Measurements from ENCODE around the gene IZUMO1. TPM values are rescaled to one million over a fixed set of nuclear protein-coding genes. Genes with fewer than 3 reads are reported as not detected.
A peak's percentile ranks its signal among the peaks of the same experiment; 100 is the strongest.

The IZUMO1 gene
- total RNA-seq (2021) (not detected in 2 replicates), Bru-seq, nascent RNA (percentile 11 among the genes with signal in this experiment), BruChase-seq, experiment 1, labeled RNA remaining after a 2-hour chase (percentile 15 among the genes with signal in this experiment), BruChase-seq, experiment 2, labeled RNA remaining after a 6-hour chase (percentile 18 among the genes with signal in this experiment)
- long read RNA-seq, partial matches to known transcripts, result 0 of 1 reads
- long read RNA-seq, other reads (novel, unspliced or antisense), result 1 of 1 reads

- ChIA-PET CTCF (interaction anchor here (0.6 kb wide), 1 partner anchor 577 kb away, joined by 9 read pairs; no protein-coding TSS in a partner anchor), POLR2A (ENCODE audit: low non-redundant PET) (interaction anchor here (0.6 kb wide), 2 partner anchors 52 to 97 kb away, joined by 8 to 20 read pairs; no protein-coding TSS in a partner anchor)
- peak within 1 kb of the TSS; percentile 60 for H3K4me3 ChIP-seq (ENCODE audit: low read depth, low read length, poor library complexity, severe bottlenecking)
- H3K9me3 ChIP-seq (ENCODE audit: low read depth, low read length, poor library complexity, severe bottlenecking), result no peaks in the 10 kb centered on the region
- DNase-seq (ENCODE audit: low spot score), result peak; percentile 95
- no peaks in the 10 kb centered on the region for H3K27me3 ChIP-seq (replicated peaks; ENCODE audit: insufficient read depth, low read depth, low read length, poor library complexity)
- peaks cover 5% of the 10 kb centered on the region for H3K4me1 ChIP-seq (ENCODE audit: insufficient read depth, low read length, poor library complexity, severe bottlenecking)
- no TSS peak for BruUV-seq (replicated peaks)
- intact Hi-C loops (cut with micrococcal nuclease; ENCODE audit: unreplicated experiment), result no loop called here
- peak within 1 kb of the TSS; percentile 82 for H3K27ac ChIP-seq (ENCODE audit: low read depth, low read length, poor library complexity, severe bottlenecking)
- no peak for TF ChIP-seq EZH2 (IDR thresholded peaks at IDR 0.05; ENCODE audit: borderline replicate concordance, low read depth, low read length, poor library complexity, severe bottlenecking)
- TF ChIP-seq CTCF (conservative IDR thresholded peaks at IDR 0.05; ENCODE audit: low read depth, low read length), result no peak
- H3K36me3 ChIP-seq (ENCODE audit: insufficient read depth, low read length, poor library complexity, severe bottlenecking), result no peaks in the 10 kb centered on the region
Measured at GRCh38 chr19:48746738-48747575, at the start of gene IZUMO1. Gene IZUMO1, minus strand, starts transcription at chr19:48746909. Its CDS starts 1,050 bp downstream, at chr19:48745859.

GRCh38 chr19:48795685-48796070 lies 49.0 kb upstream of the IZUMO1 start:
- Histone ChIP-seq H3K4me3 (ENCODE audit: low read depth, low read length, poor library complexity, severe bottlenecking) (peak overlapping the region; percentile 55), H3K27me3 (replicated peaks; ENCODE audit: insufficient read depth, low read depth, low read length, poor library complexity) (no peaks in the 10 kb centered on the region), H3K36me3 (ENCODE audit: insufficient read depth, low read length, poor library complexity, severe bottlenecking) (no peaks in the 10 kb centered on the region), H3K27ac (ENCODE audit: low read depth, low read length, poor library complexity, severe bottlenecking) (peak overlapping the region; percentile 64), H3K4me1 (ENCODE audit: insufficient read depth, low read length, poor library complexity, severe bottlenecking) (peaks cover 10% of the 10 kb centered on the region), H3K9me3 (ENCODE audit: low read depth, low read length, poor library complexity, severe bottlenecking) (no peaks in the 10 kb centered on the region)
- BruUV-seq (replicated peaks), result no TSS peak
- ChIA-PET POLR2A (ENCODE audit: low non-redundant PET) (no interaction called here), CTCF (interaction anchor here (0.6 to 3.0 kb wide), 13 partner anchors 11 to 430 kb away, joined by 3 to 32 read pairs (median 5); partner anchors contain the start of genes BCAT2, CA11, HSD17B14 and RUVBL2)
- no peak for TF ChIP-seq EZH2 (IDR thresholded peaks at IDR 0.05; ENCODE audit: borderline replicate concordance, low read depth, low read length, poor library complexity, severe bottlenecking)
- no peak for TF ChIP-seq CTCF (conservative IDR thresholded peaks at IDR 0.05; ENCODE audit: low read depth, low read length)
- intact Hi-C loops (cut with micrococcal nuclease; ENCODE audit: unreplicated experiment), result loop anchor here (10.0 kb wide), 1 partner anchor 429 kb away; no protein-coding TSS in a partner anchor
- no peak for DNase-seq (ENCODE audit: low spot score)

- H3K27ac ChIP-seq (ENCODE audit: low read depth, low read length, poor library complexity, severe bottlenecking), result no peak overlapping the region
- no TSS peak for BruUV-seq (replicated peaks)
- intact Hi-C loops (cut with micrococcal nuclease; ENCODE audit: unreplicated experiment), result loop anchor here (10.0 kb wide), 1 partner anchor 430 kb away; no protein-coding TSS in a partner anchor
Measured at GRCh38 chr19:48795055-48795684, 48.5 kb upstream of the IZUMO1 start.

More at GRCh38 chr19:48795055-48795684, 48.5 kb upstream of the IZUMO1 start:
- peaks cover 10% of the 10 kb centered on the region for H3K4me1 ChIP-seq (ENCODE audit: insufficient read depth, low read length, poor library complexity, severe bottlenecking)
- DNase-seq (ENCODE audit: low spot score), result peak; percentile 98
- peak overlapping the region; percentile 55 for H3K4me3 ChIP-seq (ENCODE audit: low read depth, low read length, poor library complexity, severe bottlenecking)
- CTCF ChIA-PET, result interaction anchor here (0.5 to 3.0 kb wide), 14 partner anchors 11 to 430 kb away, joined by 3 to 32 read pairs (median 5); partner anchors contain the start of genes BCAT2, CA11, HSD17B14 and RUVBL2
- no peaks in the 10 kb centered on the region for H3K9me3 ChIP-seq (ENCODE audit: low read depth, low read length, poor library complexity, severe bottlenecking)
- H3K27me3 ChIP-seq (replicated peaks; ENCODE audit: insufficient read depth, low read depth, low read length, poor library complexity), result no peaks in the 10 kb centered on the region
- POLR2A ChIA-PET (ENCODE audit: low non-redundant PET), result no interaction called here
- no peaks in the 10 kb centered on the region for H3K36me3 ChIP-seq (ENCODE audit: insufficient read depth, low read length, poor library complexity, severe bottlenecking)
- peak; percentile 99 for TF ChIP-seq CTCF (conservative IDR thresholded peaks at IDR 0.05; ENCODE audit: low read depth, low read length)
- no peak for TF ChIP-seq EZH2 (IDR thresholded peaks at IDR 0.05; ENCODE audit: borderline replicate concordance, low read depth, low read length, poor library complexity, severe bottlenecking)
